ENCODE results near the gene DR1.

Gene DR1

GRCh38 chr1:93395195-93395594 lies 49.5 kb downstream of the DR1 start:
- DNase-seq, result no peak

GRCh38 chr1:93399781-93400180 lies 54.1 kb downstream of the DR1 start:
- DNase-seq, result no peak

GRCh38 chr1:93408203-93408602 lies 62.5 kb downstream of the DR1 start:
- DNase-seq, result no peak

GRCh38 chr1:93411000-93411399 lies 65.3 kb downstream of the DR1 start:
- DNase-seq, result no peak

- DNase-seq, result no peak
Observed at GRCh38 chr1:93414749-93415148, 69.0 kb downstream of the DR1 start.

- DNase-seq, result no peak
Observed at GRCh38 chr1:93415296-93415695, 69.6 kb downstream of the DR1 start.

GRCh38 chr1:93416183-93416582 lies 70.5 kb downstream of the DR1 start:
- no peak for DNase-seq
